ENCODE results near the gene RNF19B.

The RNF19B gene

DNA sequence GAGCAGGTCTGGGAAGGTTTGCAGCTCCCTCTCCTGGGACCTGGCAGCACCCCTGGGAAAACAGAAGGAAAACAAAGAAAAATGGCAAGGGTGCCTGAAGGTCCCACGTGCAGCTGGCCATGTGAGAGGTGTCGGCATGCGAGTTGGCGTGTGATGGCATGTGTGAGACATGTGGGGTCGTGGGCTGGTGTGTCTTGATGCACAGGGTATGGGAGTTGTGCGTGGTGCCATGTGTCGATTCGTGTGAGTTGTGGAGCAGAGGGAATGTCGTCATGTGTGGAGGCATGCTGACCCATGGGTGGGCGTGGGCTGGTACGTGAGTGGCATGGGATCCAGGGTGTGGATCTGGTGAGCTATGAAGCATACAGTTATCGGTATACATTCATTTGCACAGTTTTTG, 77.0 kb downstream of the RNF19B start:
- no peaks in the 10 kb centered on the region; the same call in none of the 2 replicates for H4K20me1 ChIP-seq (ENCODE audit: insufficient read depth, low read length)
- ATAC-seq (ENCODE audit: insufficient read depth, low read depth) (no peak), DNase-seq (no peak)
- no peaks in the 10 kb centered on the region for H3K4me1 ChIP-seq (ENCODE audit: insufficient read depth, low read length)
- no peaks in the 10 kb centered on the region for H3K79me2 ChIP-seq (ENCODE audit: insufficient read depth, low read length)
- no peaks in the 10 kb centered on the region for H3K9me3 ChIP-seq (ENCODE audit: insufficient read depth, low read length, severe bottlenecking)
- no peak overlapping the region for H3K27ac ChIP-seq (ENCODE audit: low read length)
- H3K4me3 ChIP-seq (ENCODE audit: low read depth in 1 of 2, low read length in 2 of 2) = no peak overlapping the region
- no peak overlapping the region for H3K4me2 ChIP-seq (ENCODE audit: insufficient read depth, low read length)
- H3K9ac ChIP-seq (ENCODE audit: low read depth, low read length) = no peak overlapping the region
- TF ChIP-seq, protein P1, sequence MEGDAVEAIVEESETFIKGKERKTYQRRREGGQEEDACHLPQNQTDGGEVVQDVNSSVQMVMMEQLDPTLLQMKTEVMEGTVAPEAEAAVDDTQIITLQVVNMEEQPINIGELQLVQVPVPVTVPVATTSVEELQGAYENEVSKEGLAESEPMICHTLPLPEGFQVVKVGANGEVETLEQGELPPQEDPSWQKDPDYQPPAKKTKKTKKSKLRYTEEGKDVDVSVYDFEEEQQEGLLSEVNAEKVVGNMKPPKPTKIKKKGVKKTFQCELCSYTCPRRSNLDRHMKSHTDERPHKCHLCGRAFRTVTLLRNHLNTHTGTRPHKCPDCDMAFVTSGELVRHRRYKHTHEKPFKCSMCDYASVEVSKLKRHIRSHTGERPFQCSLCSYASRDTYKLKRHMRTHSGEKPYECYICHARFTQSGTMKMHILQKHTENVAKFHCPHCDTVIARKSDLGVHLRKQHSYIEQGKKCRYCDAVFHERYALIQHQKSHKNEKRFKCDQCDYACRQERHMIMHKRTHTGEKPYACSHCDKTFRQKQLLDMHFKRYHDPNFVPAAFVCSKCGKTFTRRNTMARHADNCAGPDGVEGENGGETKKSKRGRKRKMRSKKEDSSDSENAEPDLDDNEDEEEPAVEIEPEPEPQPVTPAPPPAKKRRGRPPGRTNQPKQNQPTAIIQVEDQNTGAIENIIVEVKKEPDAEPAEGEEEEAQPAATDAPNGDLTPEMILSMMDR (IDR thresholded peaks at IDR 0.05; ENCODE audit: borderline replicate concordance, extremely low read depth, low read length, poor library complexity, severe bottlenecking) = no peak
- H3K27me3 ChIP-seq (ENCODE audit: insufficient read depth, low read length, poor library complexity) = no peaks in the 10 kb centered on the region
- no peak overlapping the region for H2AFZ ChIP-seq (ENCODE audit: low read depth, low read length)
- no peaks in the 10 kb centered on the region for H3K36me3 ChIP-seq (ENCODE audit: insufficient read depth, low read length)

DNA sequence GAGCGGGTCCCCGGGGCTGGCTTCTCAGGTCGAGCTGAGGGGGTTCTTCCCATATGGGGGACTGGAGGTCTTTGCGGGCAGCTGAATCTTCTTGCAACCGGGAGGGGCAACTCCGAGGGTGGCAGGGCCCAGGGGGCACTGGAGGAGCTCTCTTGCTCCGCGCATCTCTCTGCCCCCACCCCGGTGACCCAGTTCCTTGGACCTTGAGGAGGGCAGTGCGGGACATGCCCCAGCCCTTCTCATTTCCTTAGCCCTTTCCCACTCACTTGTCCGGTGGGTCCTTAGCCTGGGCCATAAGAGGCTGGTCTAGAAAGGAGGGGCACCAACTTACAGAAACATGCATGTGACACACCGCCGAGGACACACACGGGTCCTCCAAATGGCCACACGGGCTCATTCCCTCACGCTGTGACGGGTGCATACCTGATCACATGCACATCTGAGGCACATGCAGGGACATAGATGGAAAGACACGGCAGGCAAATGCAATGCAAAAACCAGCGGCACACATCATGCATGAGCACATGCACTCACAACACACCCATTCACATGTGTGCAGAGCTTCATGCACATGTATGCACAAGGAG, 77.7 kb downstream of the RNF19B start:
- Histone ChIP-seq H3K4me2 (ENCODE audit: insufficient read depth, low read length) (no peak overlapping the region), H4K20me1 (ENCODE audit: insufficient read depth, low read length) (no peaks in the 10 kb centered on the region; the same call in none of the 2 replicates), H3K79me2 (ENCODE audit: insufficient read depth, low read length) (no peaks in the 10 kb centered on the region), H2AFZ (ENCODE audit: low read depth, low read length) (no peak overlapping the region), H3K4me3 (ENCODE audit: low read depth in 1 of 2, low read length in 2 of 2) (no peak overlapping the region), H3K27me3 (ENCODE audit: insufficient read depth, low read length, poor library complexity) (no peaks in the 10 kb centered on the region), H3K9ac (ENCODE audit: low read depth, low read length) (no peak overlapping the region), H3K9me3 (ENCODE audit: insufficient read depth, low read length, severe bottlenecking) (no peaks in the 10 kb centered on the region), H3K4me1 (ENCODE audit: insufficient read depth, low read length) (no peaks in the 10 kb centered on the region), H3K36me3 (ENCODE audit: insufficient read depth, low read length) (no peaks in the 10 kb centered on the region), H3K27ac (ENCODE audit: low read length) (no peak overlapping the region)
- DNase-seq (no peak), ATAC-seq (ENCODE audit: insufficient read depth, low read depth) (no peak)
- TF ChIP-seq, protein P1 (IDR thresholded peaks at IDR 0.05; ENCODE audit: borderline replicate concordance, extremely low read depth, low read length, poor library complexity, severe bottlenecking) = no peak
- TF ChIP-seq EZH2 (IDR thresholded peaks at IDR 0.05; ENCODE audit: borderline replicate concordance, low read depth, low read length, severe bottlenecking) = no peak
